ENCODE measurements around the gene CHCHD6.
A peak's percentile ranks its signal among the peaks of the same experiment; 100 is the strongest.

CHCHD6 gene

DNA sequence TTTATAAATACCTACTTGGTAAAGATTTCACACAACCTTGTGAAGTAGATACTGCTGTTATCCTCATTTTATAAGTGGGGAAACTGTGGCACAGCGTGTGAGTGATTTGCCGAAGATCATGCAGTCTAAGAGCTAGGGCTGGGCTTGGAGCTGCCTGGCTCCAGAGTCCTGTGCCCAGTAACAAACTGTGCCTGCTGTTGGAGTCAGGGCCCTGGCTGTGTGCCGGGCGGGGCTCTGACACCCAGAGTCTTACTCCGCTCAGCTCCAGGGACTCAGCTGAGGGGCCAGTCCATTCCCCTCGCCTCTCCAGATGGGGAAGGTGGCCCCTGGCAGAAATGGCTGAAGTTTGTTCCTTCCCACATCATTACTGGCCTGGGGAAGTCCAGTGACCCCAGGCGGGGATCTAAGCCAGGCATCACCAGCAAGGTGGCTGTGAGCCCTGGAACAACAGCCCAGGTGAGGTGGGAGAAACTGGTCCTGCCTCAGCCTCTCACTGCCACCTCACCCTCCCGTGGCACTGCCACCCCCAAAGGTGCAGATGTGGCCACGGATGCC, 261.6 kb downstream of the CHCHD6 start:
- no peak for DNase-seq

- DNase-seq = no peak
Measured at GRCh38 chr3:126967386-126967785, 263.3 kb downstream of the CHCHD6 start.

- no peak for DNase-seq
Measured at GRCh38 chr3:126968391-126969390, 264.7 kb downstream of the CHCHD6 start.

DNA sequence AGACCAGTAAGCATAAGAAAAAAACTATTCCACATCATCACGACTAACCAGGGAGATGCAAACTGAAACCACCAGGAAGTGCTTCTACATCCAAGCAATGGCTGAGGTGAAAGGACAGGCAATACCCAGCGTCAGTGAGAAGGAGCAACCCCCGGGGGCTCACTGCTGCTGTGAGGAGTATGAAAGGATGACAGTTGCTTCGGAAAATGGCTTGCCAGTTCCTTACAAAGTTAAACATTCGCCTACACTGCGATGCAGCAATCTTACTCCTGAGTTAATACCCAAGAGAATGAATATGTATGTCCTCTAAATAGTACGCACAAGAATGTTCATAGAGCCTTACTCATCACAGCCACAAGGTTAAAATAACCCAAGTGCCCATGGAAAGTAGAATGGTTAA, 265.5 kb downstream of the CHCHD6 start:
- DNase-seq = no peak

- DNase-seq = no peak
Measured at GRCh38 chr3:126970101-126970500, 266.1 kb downstream of the CHCHD6 start.

DNA sequence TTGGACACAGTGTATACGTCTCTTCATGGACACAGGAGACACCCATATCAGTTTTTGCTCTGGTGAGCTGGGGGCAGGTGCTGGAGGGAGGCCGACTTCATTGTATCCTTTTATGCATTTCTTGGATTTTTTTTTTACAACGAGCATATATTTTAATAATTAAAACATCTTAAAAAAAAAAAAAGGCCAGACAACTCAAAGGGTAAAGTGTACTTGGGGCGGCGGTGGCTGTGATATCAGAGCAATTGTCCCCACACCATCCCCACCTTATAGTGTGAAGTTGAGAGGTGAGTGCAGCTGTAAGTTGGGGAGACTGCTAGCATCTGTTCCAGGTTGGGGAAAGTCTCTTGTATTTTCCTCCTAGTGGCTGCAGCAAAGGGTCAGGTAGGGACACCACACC, 266.9 kb downstream of the CHCHD6 start:
- no peak for DNase-seq

- no peak for DNase-seq
Measured at GRCh38 chr3:126971891-126972351, 267.9 kb downstream of the CHCHD6 start.

DNA sequence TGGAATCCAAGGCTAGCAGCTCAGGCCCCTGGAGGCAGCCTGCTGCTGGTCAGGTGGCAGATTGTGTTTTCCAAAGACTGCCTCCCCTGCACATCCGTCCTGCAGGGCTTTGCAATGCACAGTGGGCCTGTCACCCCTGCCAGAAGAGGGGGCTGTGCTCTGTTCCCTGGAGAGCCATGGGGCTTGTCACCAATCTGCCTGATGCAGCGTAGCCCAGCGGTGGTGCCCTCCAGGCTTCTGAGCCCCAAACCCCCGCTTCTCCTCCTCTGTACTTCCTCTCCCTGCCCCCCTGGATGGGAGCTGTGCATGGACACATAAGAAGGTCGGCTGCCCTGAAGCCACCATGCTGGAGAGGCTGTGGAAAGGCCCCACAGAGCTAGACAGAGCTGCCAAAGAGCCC, 268.8 kb downstream of the CHCHD6 start:
- DNase-seq = peak; percentile 40

- DNase-seq = no peak
Measured at GRCh38 chr3:126973814-126974213, 269.8 kb downstream of the CHCHD6 start.

GRCh38 chr3:126974756-126975155, 270.7 kb downstream of the CHCHD6 start:
- DNase-seq = no peak

GRCh38 chr3:126976906-126977305, 272.9 kb downstream of the CHCHD6 start:
- no peak for DNase-seq

GRCh38 chr3:126977821-126978220, 273.8 kb downstream of the CHCHD6 start:
- DNase-seq = no peak

GRCh38 chr3:126978291-126978690, 274.3 kb downstream of the CHCHD6 start:
- DNase-seq = no peak

GRCh38 chr3:126979046-126979628, 275.1 kb downstream of the CHCHD6 start:
- no peak for DNase-seq

GRCh38 chr3:126980266-126980811, 276.3 kb downstream of the CHCHD6 start:
- DNase-seq = no peak

DNA sequence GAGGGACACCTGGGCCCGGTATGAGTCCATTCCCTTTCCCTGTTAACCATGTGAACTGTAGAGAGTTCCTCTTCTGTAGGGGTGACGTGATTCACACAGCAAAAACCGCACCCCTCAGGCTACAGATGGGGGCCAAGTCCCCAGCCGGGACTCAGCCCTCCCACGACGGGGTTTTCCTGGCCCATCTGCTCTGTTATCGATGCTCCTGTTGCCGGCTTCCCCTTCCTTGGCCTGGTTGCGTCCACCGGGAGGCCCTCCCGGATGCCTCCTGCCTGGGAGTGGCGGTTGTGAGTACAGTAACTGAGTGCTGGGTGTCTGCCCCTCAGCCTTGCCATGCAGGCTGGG, 278.1 kb downstream of the CHCHD6 start:
- DNase-seq = peak; percentile 58

DNA sequence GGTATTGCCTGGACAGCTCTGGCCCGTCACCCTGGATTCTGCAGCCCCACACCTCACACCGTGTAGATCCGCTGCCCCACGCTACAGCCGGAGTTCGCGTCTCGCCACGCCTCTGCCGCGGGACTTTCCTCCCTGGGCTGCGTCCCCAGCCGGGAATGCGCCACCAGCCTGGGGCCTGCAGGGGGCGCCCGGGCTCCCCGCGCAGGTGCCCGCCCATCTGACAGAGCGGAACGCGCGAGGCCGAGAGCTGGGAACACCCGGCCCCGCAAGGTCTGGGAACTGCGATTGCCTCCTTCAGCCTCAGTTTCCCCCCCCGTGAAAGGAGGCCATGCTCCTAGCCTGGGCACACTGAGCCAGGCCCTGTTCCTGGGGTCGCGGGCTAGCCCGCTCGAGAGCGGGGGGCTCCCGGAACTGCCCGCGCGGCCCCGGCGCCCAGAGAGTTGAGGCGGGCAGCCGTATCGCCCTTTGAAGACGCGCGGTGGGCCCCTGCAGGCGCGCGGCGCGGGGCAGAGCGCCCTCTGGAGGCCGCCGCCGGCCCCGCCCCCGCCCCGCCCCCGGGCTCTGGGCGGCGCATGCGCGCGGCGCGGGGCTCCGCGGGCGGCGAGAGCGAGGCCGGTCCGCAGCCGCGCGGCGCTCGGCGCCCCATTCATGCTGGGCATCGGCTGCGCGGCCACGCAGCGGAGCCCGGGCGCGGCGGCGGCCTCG, 278.6 kb downstream of the CHCHD6 start, which contains the start of gene PLXNA1:
Gene PLXNA1, plus strand, starts transcription at position 645 of the 705 bp plus-strand sequence. CDS start 5,479 bp downstream, outside the sequence.
- DNase-seq = peak; percentile 87

DNA sequence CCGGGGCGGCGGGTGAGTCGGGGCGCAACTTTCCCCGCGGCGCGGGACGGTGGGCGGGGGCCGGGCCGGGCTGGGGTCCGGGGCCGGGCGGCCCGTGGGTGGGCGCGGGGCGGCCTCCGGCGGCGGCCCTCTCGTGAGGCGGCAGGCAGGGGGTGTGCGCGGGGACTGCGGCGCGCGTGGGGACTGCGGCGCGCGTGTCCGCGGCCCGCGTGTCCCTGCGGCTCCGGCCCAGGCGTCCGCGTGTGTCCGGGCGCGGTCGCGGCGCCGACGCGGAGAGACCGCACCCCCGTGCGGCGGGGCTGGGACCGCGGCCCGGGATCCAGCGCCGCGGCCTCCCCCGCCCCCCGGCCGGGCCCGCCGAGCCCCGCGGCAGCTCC, 279.2 kb downstream of the CHCHD6 start:
- no peak for DNase-seq

- DNase-seq = peak; percentile 68
Measured at GRCh38 chr3:126983653-126984390, 279.8 kb downstream of the CHCHD6 start.

DNA sequence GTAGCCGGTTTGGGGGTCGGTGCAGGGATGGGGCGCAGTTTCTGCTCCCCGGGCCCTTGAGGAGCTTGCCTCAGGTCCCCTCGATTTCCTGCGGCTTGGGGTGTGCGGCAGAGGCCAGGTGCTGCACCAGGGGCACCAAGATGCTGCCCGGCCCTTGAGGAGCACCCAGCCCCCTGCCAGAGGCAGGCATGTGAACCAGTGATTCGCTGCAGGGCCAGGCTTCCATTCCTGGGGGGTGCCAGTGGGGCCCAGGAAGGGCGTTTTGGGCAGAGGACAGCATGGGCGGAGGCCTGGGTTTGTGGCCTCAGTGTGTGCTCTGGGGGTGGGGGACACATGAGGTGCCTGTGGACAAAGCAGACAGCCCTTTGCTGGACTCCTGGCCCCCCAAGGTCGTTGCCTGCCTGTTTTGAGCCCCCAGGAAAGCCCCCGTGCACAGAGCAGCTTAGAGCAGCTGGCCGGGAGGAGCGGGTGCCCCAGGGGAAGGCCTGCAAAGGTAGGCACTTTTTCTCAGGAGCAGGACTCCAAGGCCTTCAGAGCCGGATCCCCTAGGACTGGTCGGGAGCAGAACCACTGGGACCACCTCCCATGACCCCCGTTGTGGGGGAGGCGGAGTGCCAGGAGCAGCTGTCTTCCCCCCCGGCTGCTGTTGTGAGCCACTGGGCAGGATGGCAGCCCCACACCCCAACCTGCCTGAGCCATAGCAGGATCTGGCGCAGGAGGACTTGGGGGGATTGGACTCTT, 280.5 kb downstream of the CHCHD6 start:
- DNase-seq = peak; percentile 68

Data from NCI-H82 (cell line).